DOHH2 (cell line): ENCODE measurements around the gene CCDC171.
"Not testable (repeated sequence)": the region's sequence is repeated elsewhere in the genome, so short reads cannot be mapped to it uniquely, and the experiment has no call there.

Source experiments
- H3F3A ChIP-seq: fragments of 200-600 bp; sonication (generic), shearing (Covaris generic); 2 replicates; pipeline ENCODE4 v1.6.0; 2016; ENCODE audit warnings: antibody characterized with exemption, mild to moderate bottlenecking; ENCODE audit not compliant: control insufficient read depth, insufficient read depth
- H3K27ac ChIP-seq: fragments of 200-600 bp; sonication (generic); 2 replicates; pipeline ENCODE4 v1.5.1; 2014; ENCODE audit warnings: low read depth, mild to moderate bottlenecking, low read length, moderate library complexity
- H3K27me3 ChIP-seq: fragments of 200-600 bp; sonication (generic); 2 replicates; pipeline ENCODE4 v1.6.1; 2014; ENCODE audit warnings: mild to moderate bottlenecking, low read length, mixed read lengths; ENCODE audit not compliant: control insufficient read depth
- H3K36me3 ChIP-seq: fragments of 200-600 bp; sonication (generic); 2 replicates; pipeline ENCODE4 v1.6.1; 2014; ENCODE audit warnings: mild to moderate bottlenecking, low read length, moderate library complexity, mixed read lengths; ENCODE audit not compliant: control insufficient read depth
- H3K4me1 ChIP-seq: fragments of 200-600 bp; sonication (generic); 2 replicates; pipeline ENCODE4 v1.6.1; 2014; ENCODE audit warnings: mild to moderate bottlenecking, low read length, mixed read lengths; ENCODE audit not compliant: control insufficient read depth
- H3K4me2 ChIP-seq: fragments of 200-600 bp; sonication (generic); 2 replicates; pipeline ENCODE4 v1.6.0; 2014; ENCODE audit warnings: mild to moderate bottlenecking, low read length, moderate library complexity
- H3K4me3 ChIP-seq: fragments of 200-600 bp; sonication (generic); 2 replicates; pipeline ENCODE4 v1.5.1; 2014; ENCODE audit warnings: mild to moderate bottlenecking, low read length, mixed read lengths
- H3K79me2 ChIP-seq: fragments of 200-600 bp; sonication (generic); 2 replicates; pipeline ENCODE4 v1.6.1; 2014; ENCODE audit warnings: mild to moderate bottlenecking, low read length, mixed read lengths; ENCODE audit not compliant: control insufficient read depth
- H3K9me2 ChIP-seq: fragments of 200-600 bp; sonication (generic); replicated peaks from 2 replicates; pipeline ENCODE4 v1.6.1; 2014; ENCODE audit warnings: mild to moderate bottlenecking, low read length, mixed read lengths; ENCODE audit not compliant: control insufficient read depth
- H3K9me3 ChIP-seq: fragments of 200-600 bp; sonication (generic); 2 replicates; pipeline ENCODE4 v1.6.1; 2014; ENCODE audit warnings: antibody characterized with exemption, low read length, mixed read lengths; ENCODE audit not compliant: control insufficient read depth, insufficient read depth
- H4K20me1 ChIP-seq: fragments of 200-600 bp; sonication (generic); 2 replicates; pipeline ENCODE4 v1.6.0; 2014; ENCODE audit warnings: low read depth, mild to moderate bottlenecking, antibody characterized with exemption, low read length, moderate library complexity; ENCODE audit not compliant: control insufficient read depth, insufficient read depth
- EZH2phosphoT487 ChIP-seq: fragments of 200-600 bp; sonication (generic); IDR thresholded peaks from 2 replicates; pipeline ENCODE4 v1.6.1; 2017; ENCODE audit warnings: borderline replicate concordance, mild to moderate bottlenecking, antibody characterized with exemption, low read length, moderate library complexity, mixed read lengths
- TF ChIP-seq, protein P1 (sequence below): fragments of 200-600 bp; sonication (generic); IDR thresholded peaks from one replicate; pipeline ENCODE4 v1.5.1; 2014; ENCODE audit warnings: antibody characterized with exemption, mild to moderate bottlenecking, low read depth, low read length; ENCODE audit not compliant: poor library complexity, severe bottlenecking

Gene CCDC171

DNA sequence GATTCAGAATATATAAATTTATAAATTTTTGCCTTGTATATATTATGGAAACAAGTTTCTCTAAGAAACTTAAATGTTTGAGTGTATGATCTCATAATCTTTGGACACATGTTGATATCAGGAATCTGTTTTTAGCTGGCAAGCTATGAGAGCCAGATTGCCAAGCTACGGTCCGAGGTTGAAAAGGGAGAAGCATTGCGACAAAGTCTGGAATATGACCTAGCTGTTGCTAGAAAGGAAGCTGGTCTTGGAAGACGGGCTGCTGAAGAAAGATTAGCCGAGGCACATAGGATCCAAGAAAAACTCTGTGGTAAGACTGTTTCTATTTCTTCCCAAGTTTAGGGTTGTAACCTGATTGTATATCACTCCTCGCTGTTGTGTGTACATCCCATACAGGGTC, 25.9 kb downstream of the CCDC171 start:
- H3K4me2 ChIP-seq, result no peak overlapping the region
- peaks cover 3% of the 10 kb centered on the region; the same call in 1 of the 2 replicates for H3K4me1 ChIP-seq
- H3K36me3 ChIP-seq, result peaks cover 14% of the 10 kb centered on the region
- H4K20me1 ChIP-seq, result no peaks in the 10 kb centered on the region
- H3F3A ChIP-seq, result no peaks in the 10 kb centered on the region
- no peak overlapping the region for H3K27ac ChIP-seq
- no peaks in the 10 kb centered on the region for H3K27me3 ChIP-seq
- TF ChIP-seq, protein P1, sequence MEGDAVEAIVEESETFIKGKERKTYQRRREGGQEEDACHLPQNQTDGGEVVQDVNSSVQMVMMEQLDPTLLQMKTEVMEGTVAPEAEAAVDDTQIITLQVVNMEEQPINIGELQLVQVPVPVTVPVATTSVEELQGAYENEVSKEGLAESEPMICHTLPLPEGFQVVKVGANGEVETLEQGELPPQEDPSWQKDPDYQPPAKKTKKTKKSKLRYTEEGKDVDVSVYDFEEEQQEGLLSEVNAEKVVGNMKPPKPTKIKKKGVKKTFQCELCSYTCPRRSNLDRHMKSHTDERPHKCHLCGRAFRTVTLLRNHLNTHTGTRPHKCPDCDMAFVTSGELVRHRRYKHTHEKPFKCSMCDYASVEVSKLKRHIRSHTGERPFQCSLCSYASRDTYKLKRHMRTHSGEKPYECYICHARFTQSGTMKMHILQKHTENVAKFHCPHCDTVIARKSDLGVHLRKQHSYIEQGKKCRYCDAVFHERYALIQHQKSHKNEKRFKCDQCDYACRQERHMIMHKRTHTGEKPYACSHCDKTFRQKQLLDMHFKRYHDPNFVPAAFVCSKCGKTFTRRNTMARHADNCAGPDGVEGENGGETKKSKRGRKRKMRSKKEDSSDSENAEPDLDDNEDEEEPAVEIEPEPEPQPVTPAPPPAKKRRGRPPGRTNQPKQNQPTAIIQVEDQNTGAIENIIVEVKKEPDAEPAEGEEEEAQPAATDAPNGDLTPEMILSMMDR, result no peak
- TF ChIP-seq EZH2phosphoT487, result no peak
- H3K4me3 ChIP-seq, result no peak overlapping the region
- no peaks in the 10 kb centered on the region for H3K9me3 ChIP-seq
- H3K79me2 ChIP-seq, result no peaks in the 10 kb centered on the region
- no peaks in the 10 kb centered on the region for H3K9me2 ChIP-seq

GRCh38 chr9:15584379-15584778, 31.5 kb downstream of the CCDC171 start:
- Histone ChIP-seq H3K79me2 (no peaks in the 10 kb centered on the region), H3K27me3 (no peaks in the 10 kb centered on the region), H4K20me1 (no peaks in the 10 kb centered on the region), H3K4me3 (no peak overlapping the region), H3K9me2 (no peaks in the 10 kb centered on the region), H3K4me2 (no peak overlapping the region), H3K4me1 (peaks cover 3% of the 10 kb centered on the region; the same call in 1 of the 2 replicates), H3K27ac (no peak overlapping the region), H3K36me3 (peaks cover 6% of the 10 kb centered on the region), H3K9me3 (no peaks in the 10 kb centered on the region), H3F3A (no peaks in the 10 kb centered on the region)
- TF ChIP-seq, protein P1, result no peak

DNA sequence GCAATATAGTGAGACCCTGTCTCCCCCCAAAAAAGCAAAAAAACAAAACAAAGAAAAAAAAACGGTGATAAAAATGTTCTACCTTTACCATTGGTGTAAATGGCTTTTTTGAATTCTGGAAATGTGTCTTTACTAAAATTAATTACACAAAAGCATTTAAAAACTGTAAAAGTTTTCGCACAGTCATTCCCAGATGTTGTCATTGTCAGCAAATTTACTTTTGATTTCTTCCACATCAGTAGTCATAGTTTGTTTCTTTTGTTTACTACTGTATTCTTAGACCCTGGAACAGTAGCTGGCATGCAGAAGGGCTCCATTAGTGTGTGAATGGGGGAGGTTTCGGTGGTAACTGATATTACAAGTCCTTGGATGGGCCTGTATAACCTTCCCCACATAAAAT, 39.5 kb downstream of the CCDC171 start:
- Histone ChIP-seq H3K4me3 (no peak overlapping the region), H3K27ac (no peak overlapping the region), H4K20me1 (no peaks in the 10 kb centered on the region), H3F3A (0 out of 2 replicates have a peak, but pooled peaks cover 3% of the 10 kb centered on the region), H3K9me2 (no peaks in the 10 kb centered on the region), H3K27me3 (no peaks in the 10 kb centered on the region), H3K4me2 (no peak overlapping the region), H3K9me3 (no peaks in the 10 kb centered on the region), H3K4me1 (peaks cover 3% of the 10 kb centered on the region; the same call in 1 of the 2 replicates), H3K36me3 (peaks cover 6% of the 10 kb centered on the region), H3K79me2 (no peaks in the 10 kb centered on the region)
- TF ChIP-seq EZH2phosphoT487, result no peak
- TF ChIP-seq, protein P1, result no peak

DNA sequence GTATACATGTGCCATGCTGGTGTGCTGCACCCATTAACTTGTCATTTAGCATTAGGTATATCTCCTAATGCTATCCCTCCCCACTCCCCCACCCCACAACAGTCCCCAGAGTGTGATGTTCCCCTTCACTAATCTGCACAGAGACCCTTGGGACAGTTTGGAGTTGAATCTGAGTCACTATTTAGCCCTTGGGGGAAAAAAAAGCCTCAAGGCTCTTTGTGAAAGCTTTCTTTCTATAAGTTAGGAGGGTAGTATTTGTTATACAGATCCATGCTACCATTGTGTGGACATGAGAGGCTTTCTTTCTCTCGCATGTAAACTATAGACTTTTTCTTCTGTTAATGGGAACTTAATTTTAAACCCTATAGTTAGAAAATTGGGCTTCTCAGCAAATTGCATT, 40.1 kb downstream of the CCDC171 start:
- H3K4me1 ChIP-seq, H4K20me1 ChIP-seq, H3K36me3 ChIP-seq, H3K4me2 ChIP-seq, H3K9me3 ChIP-seq, H3F3A ChIP-seq, H3K9me2 ChIP-seq, H3K27ac ChIP-seq, H3K79me2 ChIP-seq, H3K27me3 ChIP-seq, H3K4me3 ChIP-seq: not testable (repeated sequence)

GRCh38 chr9:15600666-15601330, 48.0 kb downstream of the CCDC171 start:
- not testable (repeated sequence) for H3K9me2 ChIP-seq, H3K4me2 ChIP-seq

More at GRCh38 chr9:15600666-15601330, 48.0 kb downstream of the CCDC171 start:
- H3K36me3 ChIP-seq, H3K4me3 ChIP-seq, H3K4me1 ChIP-seq, H4K20me1 ChIP-seq, H3K27ac ChIP-seq, H3K9me3 ChIP-seq, H3K27me3 ChIP-seq, H3K79me2 ChIP-seq, H3F3A ChIP-seq: not testable (repeated sequence)
